Measurements from ENCODE around the gene C1orf198. TPM values are rescaled to one million over a fixed set of nuclear protein-coding genes. Genes with fewer than 3 reads are reported as not detected.

C1orf198 gene
- total RNA-seq, 3 donors from 2014 or later, result 63.6 to 138 (median 124) TPM

GRCh38 chr1:230807561-230808280 is 60.6 kb downstream of the C1orf198 start:
- Histone ChIP-seq H3K9me3 (no peaks in the 10 kb centered on the region), H3K36me3 (no peaks in the 10 kb centered on the region), H3K4me3 (no peak overlapping the region), H3K4me1 (peaks cover 0 to 8% of the 10 kb centered on the region in 2 donors), H3K27me3 (no peaks in the 10 kb centered on the region), H3K27ac (peak overlapping the region; percentile 73 to 81)
- intact Hi-C loops (cut with DNase I; ENCODE audit: low total_unique reads), result no loop called here
- no peak for DNase-seq (ENCODE audit: low spot score in 2 of 2)
- TF ChIP-seq POLR2AphosphoS5 (IDR thresholded peaks at IDR 0.05) (no peak), POLR2A (IDR thresholded peaks at IDR 0.05) (no peak)
- TF ChIP-seq, protein P1, sequence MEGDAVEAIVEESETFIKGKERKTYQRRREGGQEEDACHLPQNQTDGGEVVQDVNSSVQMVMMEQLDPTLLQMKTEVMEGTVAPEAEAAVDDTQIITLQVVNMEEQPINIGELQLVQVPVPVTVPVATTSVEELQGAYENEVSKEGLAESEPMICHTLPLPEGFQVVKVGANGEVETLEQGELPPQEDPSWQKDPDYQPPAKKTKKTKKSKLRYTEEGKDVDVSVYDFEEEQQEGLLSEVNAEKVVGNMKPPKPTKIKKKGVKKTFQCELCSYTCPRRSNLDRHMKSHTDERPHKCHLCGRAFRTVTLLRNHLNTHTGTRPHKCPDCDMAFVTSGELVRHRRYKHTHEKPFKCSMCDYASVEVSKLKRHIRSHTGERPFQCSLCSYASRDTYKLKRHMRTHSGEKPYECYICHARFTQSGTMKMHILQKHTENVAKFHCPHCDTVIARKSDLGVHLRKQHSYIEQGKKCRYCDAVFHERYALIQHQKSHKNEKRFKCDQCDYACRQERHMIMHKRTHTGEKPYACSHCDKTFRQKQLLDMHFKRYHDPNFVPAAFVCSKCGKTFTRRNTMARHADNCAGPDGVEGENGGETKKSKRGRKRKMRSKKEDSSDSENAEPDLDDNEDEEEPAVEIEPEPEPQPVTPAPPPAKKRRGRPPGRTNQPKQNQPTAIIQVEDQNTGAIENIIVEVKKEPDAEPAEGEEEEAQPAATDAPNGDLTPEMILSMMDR (IDR thresholded peaks at IDR 0.05), result no peak

DNA sequence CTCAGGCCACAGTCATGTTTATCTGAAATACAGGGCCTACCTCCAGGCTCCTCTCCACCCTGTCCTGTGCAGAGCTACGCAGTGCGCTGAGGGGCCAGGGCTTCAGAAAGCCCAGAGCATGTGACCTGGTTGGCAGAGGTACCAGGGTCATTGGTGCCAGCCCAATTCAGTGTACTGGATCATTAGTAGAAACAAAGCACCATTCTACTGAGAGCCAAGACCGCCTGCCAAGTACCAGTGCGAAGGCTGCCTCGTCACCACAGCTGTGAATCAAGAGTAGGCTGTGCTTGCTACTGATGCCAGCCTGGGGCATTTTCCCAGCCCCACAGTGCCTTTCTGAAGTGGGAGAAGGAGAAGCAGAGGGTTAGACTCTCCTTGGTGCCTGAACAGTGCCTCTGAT is 61.3 kb downstream of the C1orf198 start:
- H3K27me3 ChIP-seq, result no peaks in the 10 kb centered on the region
- no peak overlapping the region for H3K4me3 ChIP-seq
- H3K9me3 ChIP-seq, result no peaks in the 10 kb centered on the region
- H3K27ac ChIP-seq, result peak overlapping the region; percentile 73 to 81
- DNase-seq (ENCODE audit: low spot score in 2 of 2), result peak in 1 of 2 donors; percentile 93
- peaks cover 0 to 8% of the 10 kb centered on the region in 2 donors for H3K4me1 ChIP-seq
- H3K36me3 ChIP-seq, result no peaks in the 10 kb centered on the region
- TF ChIP-seq POLR2AphosphoS5 (IDR thresholded peaks at IDR 0.05) (peak in 1 of 3 donors; percentile 44), POLR2A (IDR thresholded peaks at IDR 0.05) (no peak)
- intact Hi-C loops (cut with DNase I; ENCODE audit: low total_unique reads), result no loop called here

DNA sequence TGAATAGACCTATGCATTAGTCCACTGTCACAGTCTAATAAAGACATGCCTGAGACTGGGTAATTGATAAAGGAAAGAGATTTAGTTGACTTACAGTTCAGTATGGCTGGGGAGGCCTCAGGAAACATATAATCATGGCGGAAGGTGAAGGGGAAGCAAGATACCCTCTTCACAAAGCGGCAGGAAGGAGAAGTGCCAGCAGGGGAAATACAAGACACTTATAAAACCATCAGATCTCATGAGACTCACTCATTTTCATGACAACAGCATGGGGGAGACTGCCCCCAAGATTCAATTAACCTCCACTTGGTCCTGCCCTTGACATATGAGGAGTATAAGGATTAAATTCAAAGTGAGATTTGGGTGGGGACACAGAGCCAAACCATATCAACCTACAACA is 61.8 kb downstream of the C1orf198 start:
- intact Hi-C loops (cut with DNase I; ENCODE audit: low total_unique reads), result no loop called here
- DNase-seq (ENCODE audit: low spot score in 2 of 2), result no peak
- TF ChIP-seq POLR2AphosphoS5 (IDR thresholded peaks at IDR 0.05) (no peak), POLR2A (IDR thresholded peaks at IDR 0.05) (no peak)
- TF ChIP-seq, protein P1 (IDR thresholded peaks at IDR 0.05), result no peak
- H3K4me3 ChIP-seq, result no peak overlapping the region
- no peaks in the 10 kb centered on the region for H3K27me3 ChIP-seq
- peaks cover 0 to 8% of the 10 kb centered on the region in 2 donors for H3K4me1 ChIP-seq
- H3K9me3 ChIP-seq, result no peaks in the 10 kb centered on the region
- peak overlapping the region; percentile 73 to 81 for H3K27ac ChIP-seq
- H3K36me3 ChIP-seq, result no peaks in the 10 kb centered on the region

- Histone ChIP-seq H3K4me1 (peaks cover 0 to 8% of the 10 kb centered on the region in 2 donors), H3K4me3 (no peak overlapping the region), H3K27ac (no peak overlapping the region), H3K27me3 (no peaks in the 10 kb centered on the region), H3K9me3 (no peaks in the 10 kb centered on the region), H3K36me3 (no peaks in the 10 kb centered on the region)
- no peak for TF ChIP-seq POLR2AphosphoS5 (IDR thresholded peaks at IDR 0.05)
- TF ChIP-seq POLR2A (IDR thresholded peaks at IDR 0.05), result no peak
- TF ChIP-seq, protein P1 (IDR thresholded peaks at IDR 0.05), result no peak
- intact Hi-C loops (cut with DNase I; ENCODE audit: low total_unique reads), result no loop called here
- DNase-seq (ENCODE audit: low spot score in 2 of 2), result no peak
Observed at GRCh38 chr1:230804396-230804795, 63.9 kb downstream of the C1orf198 start.

DNA sequence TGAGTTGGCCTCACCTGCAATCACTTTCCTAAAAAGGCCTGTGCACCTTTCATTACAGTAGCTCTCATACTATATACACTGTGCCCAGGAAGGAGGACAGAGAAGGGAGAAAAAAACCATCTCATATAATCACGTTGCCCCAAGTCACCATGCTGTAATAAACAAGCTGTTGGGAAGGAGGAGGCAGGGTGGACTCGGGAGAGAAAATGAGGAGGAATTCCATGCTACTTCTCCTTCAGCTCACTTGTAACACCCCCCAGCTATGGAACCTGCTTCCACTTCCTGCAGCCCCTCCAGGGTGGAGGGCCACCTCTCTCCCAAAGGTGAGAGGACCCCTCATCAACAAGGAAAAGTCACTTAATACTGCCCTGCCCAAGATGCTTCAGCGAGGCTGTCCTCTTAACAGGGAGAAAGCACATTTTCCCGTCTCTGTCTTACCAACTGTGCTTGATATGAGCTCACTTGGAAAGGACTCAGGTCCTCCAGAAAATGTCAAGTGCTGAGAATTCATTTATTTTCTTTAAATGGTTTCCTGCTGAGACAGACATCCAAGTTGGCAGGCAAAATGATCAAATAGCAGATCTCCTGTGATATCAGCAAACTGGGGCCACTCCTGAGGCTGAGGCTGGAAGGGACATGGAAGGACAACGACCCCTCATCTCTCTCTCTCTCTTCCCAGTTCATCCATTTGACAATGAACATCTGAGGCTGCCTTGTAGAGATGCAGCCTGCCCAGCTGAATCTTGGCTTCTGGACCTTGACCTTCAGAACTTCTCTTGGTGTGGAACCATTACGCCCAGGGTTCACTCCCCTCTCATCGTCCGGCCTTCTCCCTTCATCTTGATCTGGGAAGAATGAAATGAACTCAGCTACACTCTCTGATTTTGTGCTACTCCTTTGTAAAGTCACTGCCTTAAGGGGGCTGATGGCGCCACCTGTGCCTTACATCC is 67.2 kb downstream of the C1orf198 start:
- no peaks in the 10 kb centered on the region for H3K9me3 ChIP-seq
- H3K4me3 ChIP-seq, result no peak overlapping the region
- H3K27ac ChIP-seq, result no peak overlapping the region
- TF ChIP-seq, protein P1 (IDR thresholded peaks at IDR 0.05), result no peak
- no peak for TF ChIP-seq POLR2AphosphoS5 (IDR thresholded peaks at IDR 0.05)
- TF ChIP-seq POLR2A (IDR thresholded peaks at IDR 0.05), result no peak
- no peaks in the 10 kb centered on the region for H3K36me3 ChIP-seq
- H3K27me3 ChIP-seq, result no peaks in the 10 kb centered on the region
- H3K4me1 ChIP-seq, result no peaks in the 10 kb centered on the region
- no peak for DNase-seq (ENCODE audit: low spot score in 2 of 2)
- intact Hi-C loops (cut with DNase I; ENCODE audit: low total_unique reads), result no loop called here

All from breast epithelium (tissue), 4 donors.